MCF 10A (cell line): ENCODE results near the gene FRY. TPM values are rescaled to one million over a fixed set of nuclear protein-coding genes. Genes with fewer than 3 reads are reported as not detected.

Source experiments
- BruUV-seq: library from RNA; stranded (reverse); fragments of 400-500 nt; replicated peaks from 2 replicates; lab custom pipeline; 2021; lab: Mats Ljungman, UMichigan
- CTCF ChIA-PET: fragments of 300-600 bp; sonication (Branson Sonifier 250); formaldehyde crosslinking; extraction: SDS; loops from one replicate; lab custom pipeline; 2021; ENCODE audit warnings: antibody characterized with exemption, inconsistent platforms; lab: Yijun Ruan, JAX
- POLR2A ChIA-PET: fragments of 300-600, 350-650 bp; sonication (Branson Sonifier 250); formaldehyde crosslinking; extraction: SDS; loops from one replicate; lab custom pipeline; 2020; ENCODE audit warnings: antibody characterized with exemption, inconsistent platforms; lab: Yijun Ruan, JAX
- DNase-seq: peaks from one replicate; pipeline ENCODE4 v3.0.0-alpha.2; 2018; ENCODE audit not compliant: unreplicated experiment
- H3K27ac Mint-ChIP-seq: one replicate; pipeline ENCODE4 v1.8.0; 2022; ENCODE audit warnings: mild to moderate bottlenecking, low read depth, mixed read lengths; ENCODE audit not compliant: unreplicated experiment
- H3K27me3 Mint-ChIP-seq: one replicate; pipeline ENCODE4 v1.8.0; 2022; ENCODE audit warnings: mixed read lengths; ENCODE audit not compliant: insufficient read depth, unreplicated experiment
- H3K36me3 Mint-ChIP-seq: one replicate; pipeline ENCODE4 v1.8.0; 2022; ENCODE audit warnings: mild to moderate bottlenecking, moderate library complexity, mixed read lengths; ENCODE audit not compliant: insufficient read depth, unreplicated experiment
- H3K4me1 Mint-ChIP-seq: one replicate; pipeline ENCODE4 v1.8.0; 2022; ENCODE audit warnings: mixed read lengths; ENCODE audit not compliant: insufficient read depth, unreplicated experiment
- H3K4me3 Mint-ChIP-seq: one replicate; pipeline ENCODE4 v1.8.0; 2022; ENCODE audit warnings: mild to moderate bottlenecking, moderate library complexity, mixed read lengths; ENCODE audit not compliant: unreplicated experiment
- H3K9me3 Mint-ChIP-seq: one replicate; pipeline ENCODE4 v1.8.0; 2022; ENCODE audit warnings: mixed read lengths; ENCODE audit not compliant: unreplicated experiment
- CTCF ChIP-seq: fragments of 200-600 bp; IDR thresholded peaks from one replicate; pipeline ENCODE4 v1.8.0; 2022; ENCODE audit warnings: antibody characterized with exemption, mild to moderate bottlenecking; ENCODE audit not compliant: unreplicated experiment
- intact Hi-C: fragments of 100-400 bp; cut with micrococcal nuclease; formaldehyde crosslinking; loops from 2 replicates; pipeline ENCODE4 v1.14.1; 2022
- total RNA-seq: library from RNA; stranded (reverse); gene quantifications from 2 replicates; pipeline ENCODE4 v1.2.3, GENCODE V29; 2022

The FRY gene
- total RNA-seq, 1 experiment from 2014 or later: 8.9 TPM

- Mint-ChIP-seq H3K36me3 (no peaks in the 10 kb centered on the region), H3K4me1 (no peaks in the 10 kb centered on the region), H3K27ac (no peak overlapping the region), H3K4me3 (no peak overlapping the region), H3K27me3 (no peaks in the 10 kb centered on the region), H3K9me3 (no peaks in the 10 kb centered on the region)
- intact Hi-C loops: no loop called here
- POLR2A ChIA-PET: interaction anchor here (0.8 kb wide), 1 partner anchor 9 kb away, joined by 3 read pairs; no protein-coding TSS in a partner anchor
- no peak for DNase-seq
- no peak for TF ChIP-seq CTCF
- BruUV-seq: no TSS peak
- CTCF ChIA-PET: interaction anchor here (0.7 to 3.3 kb wide), 10 partner anchors 17 to 280 kb away, joined by 3 to 16 read pairs (median 3); no protein-coding TSS in a partner anchor
Measured at GRCh38 chr13:32001769-32002168, 29.8 kb upstream of the FRY start.

GRCh38 chr13:32002873-32003272 lies 28.7 kb upstream of the FRY start:
- no peak for TF ChIP-seq CTCF
- no TSS peak for BruUV-seq
- POLR2A ChIA-PET: interaction anchor here (0.5 kb wide), 1 partner anchor 36 kb away, joined by 3 read pairs; no protein-coding TSS in a partner anchor
- DNase-seq: no peak
- Mint-ChIP-seq H3K4me3 (no peak overlapping the region), H3K4me1 (no peaks in the 10 kb centered on the region), H3K27ac (no peak overlapping the region), H3K27me3 (no peaks in the 10 kb centered on the region), H3K9me3 (no peaks in the 10 kb centered on the region), H3K36me3 (no peaks in the 10 kb centered on the region)
- CTCF ChIA-PET: interaction anchor here (1.1 to 3.3 kb wide), 2 partner anchors 16 to 93 kb away, joined by 3 to 16 read pairs; no protein-coding TSS in a partner anchor
- intact Hi-C loops: no loop called here

- ChIA-PET CTCF (interaction anchor here (0.6 to 1.5 kb wide), 7 partner anchors 8 to 374 kb away, joined by 3 to 6 read pairs (median 3); no protein-coding TSS in a partner anchor), POLR2A (no interaction called here)
- H3K9me3 Mint-ChIP-seq: no peaks in the 10 kb centered on the region
- no peak for DNase-seq
- H3K36me3 Mint-ChIP-seq: no peaks in the 10 kb centered on the region
- H3K4me1 Mint-ChIP-seq: no peaks in the 10 kb centered on the region
- intact Hi-C loops: no loop called here
- H3K4me3 Mint-ChIP-seq: no peak overlapping the region
- H3K27me3 Mint-ChIP-seq: no peaks in the 10 kb centered on the region
- TF ChIP-seq CTCF: no peak
- H3K27ac Mint-ChIP-seq: no peak overlapping the region
- no TSS peak for BruUV-seq
Measured at GRCh38 chr13:32007494-32007893, 24.1 kb upstream of the FRY start.

- Mint-ChIP-seq H3K27ac (no peak overlapping the region), H3K4me1 (no peaks in the 10 kb centered on the region), H3K9me3 (no peaks in the 10 kb centered on the region), H3K27me3 (no peaks in the 10 kb centered on the region), H3K4me3 (no peak overlapping the region), H3K36me3 (no peaks in the 10 kb centered on the region)
- no peak for DNase-seq
- intact Hi-C loops: no loop called here
- ChIA-PET POLR2A (no interaction called here), CTCF (interaction anchor here (1.5 to 1.6 kb wide), 2 partner anchors 99 to 238 kb away, joined by 4 read pairs; no protein-coding TSS in a partner anchor)
- no peak for TF ChIP-seq CTCF
- no TSS peak for BruUV-seq
Measured at GRCh38 chr13:32008518-32009175, 22.9 kb upstream of the FRY start.
